ENCODE results near the gene TKTL1. TPM values are rescaled to one million over a fixed set of nuclear protein-coding genes. Genes with fewer than 3 reads are reported as not detected.

TKTL1 gene
- total RNA-seq, 2 experiments from 2014 or later, result 1.7 to 2.3 TPM

DNA sequence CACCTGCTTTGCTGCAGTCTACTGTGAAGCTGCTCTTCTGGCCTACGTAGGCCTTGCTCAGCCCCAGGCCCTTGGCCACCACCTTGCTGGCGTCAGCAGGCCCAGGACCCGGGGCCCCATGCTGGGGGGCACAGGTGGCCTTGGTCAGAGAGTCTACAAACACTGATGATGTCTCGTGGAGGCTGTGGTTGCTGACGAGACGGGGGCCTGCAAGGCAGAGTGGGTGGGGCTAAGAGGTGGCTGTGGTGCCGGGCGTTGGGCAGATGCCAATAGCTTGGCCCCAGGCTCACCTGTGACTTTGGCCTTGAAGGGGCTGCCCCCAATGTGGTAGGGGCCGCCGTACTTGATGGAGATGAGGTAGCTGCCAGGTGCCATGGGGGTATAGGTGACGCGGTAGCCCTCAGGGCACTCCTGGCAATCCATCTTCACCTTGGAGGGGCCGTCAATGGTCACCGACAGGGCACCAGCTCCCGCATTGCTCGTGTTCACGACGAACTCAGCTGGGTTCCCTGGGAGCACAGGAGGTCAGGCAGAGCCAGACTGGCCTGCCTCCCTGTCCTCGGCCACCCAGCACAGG, 53.9 kb downstream of the TKTL1 start:
- TF ChIP-seq, protein P1, sequence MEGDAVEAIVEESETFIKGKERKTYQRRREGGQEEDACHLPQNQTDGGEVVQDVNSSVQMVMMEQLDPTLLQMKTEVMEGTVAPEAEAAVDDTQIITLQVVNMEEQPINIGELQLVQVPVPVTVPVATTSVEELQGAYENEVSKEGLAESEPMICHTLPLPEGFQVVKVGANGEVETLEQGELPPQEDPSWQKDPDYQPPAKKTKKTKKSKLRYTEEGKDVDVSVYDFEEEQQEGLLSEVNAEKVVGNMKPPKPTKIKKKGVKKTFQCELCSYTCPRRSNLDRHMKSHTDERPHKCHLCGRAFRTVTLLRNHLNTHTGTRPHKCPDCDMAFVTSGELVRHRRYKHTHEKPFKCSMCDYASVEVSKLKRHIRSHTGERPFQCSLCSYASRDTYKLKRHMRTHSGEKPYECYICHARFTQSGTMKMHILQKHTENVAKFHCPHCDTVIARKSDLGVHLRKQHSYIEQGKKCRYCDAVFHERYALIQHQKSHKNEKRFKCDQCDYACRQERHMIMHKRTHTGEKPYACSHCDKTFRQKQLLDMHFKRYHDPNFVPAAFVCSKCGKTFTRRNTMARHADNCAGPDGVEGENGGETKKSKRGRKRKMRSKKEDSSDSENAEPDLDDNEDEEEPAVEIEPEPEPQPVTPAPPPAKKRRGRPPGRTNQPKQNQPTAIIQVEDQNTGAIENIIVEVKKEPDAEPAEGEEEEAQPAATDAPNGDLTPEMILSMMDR (IDR thresholded peaks at IDR 0.05), result no peak
- POLR2A ChIA-PET, result interaction anchor here (0.5 to 1.4 kb wide), 6 partner anchors 16 to 1402 kb away, joined by 3 to 4 read pairs (median 4); partner anchors contain the start of gene EMD
- CTCF ChIA-PET, result no interaction called here

DNA sequence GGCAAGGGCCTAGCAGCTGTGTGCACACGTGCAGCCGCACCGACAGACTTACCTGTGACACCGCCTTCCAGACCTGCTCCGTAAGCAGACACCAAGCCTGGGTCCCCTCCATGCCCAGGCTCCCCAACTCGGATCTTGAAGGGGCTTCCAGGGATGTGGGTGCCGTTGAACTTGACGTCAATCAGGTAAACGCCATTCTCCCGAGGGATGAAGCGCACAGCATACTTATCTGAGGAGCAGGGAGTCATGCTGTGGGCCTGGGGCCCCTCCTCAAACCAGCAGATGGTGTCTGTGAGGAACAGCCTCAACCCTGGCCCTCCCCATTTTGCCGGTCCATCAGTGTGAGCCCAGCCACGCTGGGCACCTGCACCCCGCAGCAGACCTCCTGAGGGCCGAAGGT, 54.4 kb downstream of the TKTL1 start:
- ChIA-PET CTCF (no interaction called here), POLR2A (interaction anchor here (0.9 to 1.4 kb wide), 5 partner anchors 16 to 48 kb away, joined by 3 to 4 read pairs (median 4); partner anchors contain the start of gene EMD)
- Histone ChIP-seq H3K9me3 (ENCODE audit: control insufficient read depth in 1 of 2, insufficient read depth in 1 of 2, low read length in 2 of 2) (peaks cover 0 to 4% of the 10 kb centered on the region in 2 experiments), H3K27ac (ENCODE audit: low read depth in 1 of 2, low read length in 2 of 2) (no peak overlapping the region), H3K27me3 (ENCODE audit: control insufficient read depth in 1 of 2, insufficient read depth in 2 of 2, low read length in 2 of 2) (no peaks in the 10 kb centered on the region), H3K4me1 (ENCODE audit: insufficient read depth, low read length) (peaks cover 79% of the 10 kb centered on the region), H3K4me3 (ENCODE audit: low read length) (no peak overlapping the region), H3K36me3 (ENCODE audit: insufficient read depth, low read length) (peaks cover 69% of the 10 kb centered on the region)
- H3K27me3 Mint-ChIP-seq, result no peaks in the 10 kb centered on the region
- DNase-seq (peak in 1 of 14 experiments; percentile 35), ATAC-seq (ENCODE audit: poor library complexity) (no peak)
- TF ChIP-seq, protein P1 (IDR thresholded peaks at IDR 0.05), result no peak
- no peaks in the 10 kb centered on the region for H3K9me3 Mint-ChIP-seq
- intact Hi-C loops (cut with DNase I, micrococcal nuclease), result no loop called here
- peaks cover 60% of the 10 kb centered on the region for H3K36me3 Mint-ChIP-seq (ENCODE audit: low read depth)
- peak overlapping the region; percentile 85 for H3K27ac Mint-ChIP-seq
- peaks cover 27% of the 10 kb centered on the region for H3K4me1 Mint-ChIP-seq (ENCODE audit: low read depth)
- H3K4me3 Mint-ChIP-seq, result no peak overlapping the region

More for the DNA sequence above, 53.9 kb downstream of the TKTL1 start:
- DNase-seq (peak in 1 of 14 experiments; percentile 41), ATAC-seq (ENCODE audit: poor library complexity) (no peak)
- Histone ChIP-seq H3K4me1 (ENCODE audit: insufficient read depth, low read length) (peaks cover 74% of the 10 kb centered on the region), H3K27ac (ENCODE audit: low read depth in 1 of 2, low read length in 2 of 2) (no peak overlapping the region), H3K36me3 (ENCODE audit: insufficient read depth, low read length) (peaks cover 64% of the 10 kb centered on the region), H3K9me3 (ENCODE audit: control insufficient read depth in 1 of 2, insufficient read depth in 1 of 2, low read length in 2 of 2) (peaks cover 0 to 4% of the 10 kb centered on the region in 2 experiments), H3K4me3 (ENCODE audit: low read length) (no peak overlapping the region), H3K27me3 (ENCODE audit: control insufficient read depth in 1 of 2, insufficient read depth in 2 of 2, low read length in 2 of 2) (no peaks in the 10 kb centered on the region)
- Mint-ChIP-seq H3K27me3 (no peaks in the 10 kb centered on the region), H3K4me1 (ENCODE audit: low read depth) (peaks cover 27% of the 10 kb centered on the region), H3K27ac (peak overlapping the region; percentile 85), H3K9me3 (no peaks in the 10 kb centered on the region), H3K4me3 (no peak overlapping the region), H3K36me3 (ENCODE audit: low read depth) (peaks cover 60% of the 10 kb centered on the region)
- intact Hi-C loops (cut with DNase I, micrococcal nuclease), result no loop called here

DNA sequence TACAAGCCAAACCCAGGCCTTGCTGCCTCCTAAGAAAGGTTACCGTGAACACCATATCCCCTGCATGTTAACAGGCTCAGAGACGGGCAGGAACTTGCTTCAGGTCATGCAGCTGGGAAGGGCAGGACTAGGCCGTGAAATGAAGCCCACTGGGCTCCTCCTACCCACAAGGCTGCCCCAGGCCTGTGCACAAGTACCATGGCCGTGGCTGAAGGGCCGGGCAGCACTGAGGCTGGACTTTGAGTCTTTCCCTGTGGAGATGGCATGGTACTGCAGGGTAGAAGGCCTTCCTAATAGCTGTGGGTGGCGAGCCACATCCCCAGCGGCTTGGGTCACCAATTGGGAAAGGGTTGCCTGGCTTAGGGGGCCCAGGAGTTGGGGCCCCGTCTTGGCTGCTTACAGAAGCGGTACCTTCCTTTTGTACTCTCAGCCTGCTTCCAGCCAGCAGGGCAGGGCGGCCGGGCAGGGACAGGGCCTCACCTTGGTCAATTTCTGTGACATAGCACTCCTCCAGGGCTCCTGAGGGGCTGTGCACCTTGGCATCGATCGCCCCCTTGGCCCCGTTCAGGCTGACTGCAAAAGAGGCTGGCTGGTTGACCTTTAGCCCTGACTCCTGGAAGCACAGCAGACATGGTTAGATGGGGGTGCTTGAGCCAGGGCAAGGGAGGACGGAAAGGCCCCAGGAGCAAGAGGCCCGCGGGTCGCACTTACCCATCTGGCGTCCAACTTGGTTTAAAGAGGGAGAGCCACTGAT, 55.0 kb downstream of the TKTL1 start:
- H3K36me3 Mint-ChIP-seq (ENCODE audit: low read depth), result peaks cover 60% of the 10 kb centered on the region

More for the DNA sequence above, 55.0 kb downstream of the TKTL1 start:
- peaks cover 76% of the 10 kb centered on the region for H3K36me3 ChIP-seq (ENCODE audit: insufficient read depth, low read length)
- TF ChIP-seq, protein P1 (IDR thresholded peaks at IDR 0.05), result no peak
- Mint-ChIP-seq H3K27me3 (no peaks in the 10 kb centered on the region), H3K9me3 (no peaks in the 10 kb centered on the region), H3K4me1 (ENCODE audit: low read depth) (peaks cover 27% of the 10 kb centered on the region), H3K4me3 (no peak overlapping the region), H3K27ac (peak overlapping the region; percentile 85)
- ATAC-seq (ENCODE audit: poor library complexity), result no peak
- ChIA-PET POLR2A (interaction anchor here (0.9 to 1.1 kb wide), 3 partner anchors 15 to 20 kb away, joined by 3 to 4 read pairs (median 4); no protein-coding TSS in a partner anchor), CTCF (no interaction called here)
- H3K27ac ChIP-seq (ENCODE audit: low read depth in 1 of 2, low read length in 2 of 2), result peak overlapping the region; percentile 53 to 55
- DNase-seq, result peak in 1 of 14 experiments; percentile 1
- no peaks in the 10 kb centered on the region for H3K27me3 ChIP-seq (ENCODE audit: control insufficient read depth in 1 of 2, insufficient read depth in 2 of 2, low read length in 2 of 2)
- intact Hi-C loops (cut with DNase I, micrococcal nuclease), result no loop called here
- H3K4me1 ChIP-seq (ENCODE audit: insufficient read depth, low read length), result peaks cover 85% of the 10 kb centered on the region
- peak overlapping the region; percentile 3 for H3K4me3 ChIP-seq (ENCODE audit: low read length)
- H3K9me3 ChIP-seq (ENCODE audit: control insufficient read depth in 1 of 2, insufficient read depth in 1 of 2, low read length in 2 of 2), result peaks cover 0 to 4% of the 10 kb centered on the region in 2 experiments
